Nephron (organoid): ENCODE results near the gene CAMTA1.

Experiments used
- H3K27ac Mint-ChIP-seq, 3 experiments: 2 replicates each; pipeline ENCODE4 v1.8.0; 2020; ENCODE audit warnings: mixed read lengths in 3 of 3, mild to moderate bottlenecking in 2 of 3, moderate library complexity in 1 of 3
- H3K27me3 Mint-ChIP-seq: 2 replicates; pipeline ENCODE4 v1.8.0; 2021; ENCODE audit warnings: low read depth, mild to moderate bottlenecking, moderate library complexity, mixed read lengths
- H3K36me3 Mint-ChIP-seq: 2 replicates; pipeline ENCODE4 v1.8.0; 2020; ENCODE audit warnings: low read depth, mixed read lengths
- H3K4me1 Mint-ChIP-seq: 2 replicates; pipeline ENCODE4 v1.8.0; 2020; ENCODE audit warnings: mixed read lengths
- H3K4me3 Mint-ChIP-seq, 3 experiments: 2 replicates each; pipeline ENCODE4 v1.8.0; 2020; ENCODE audit warnings: mild to moderate bottlenecking in 3 of 3, mixed read lengths in 3 of 3, moderate library complexity in 2 of 3
- H3K9me3 Mint-ChIP-seq: 2 replicates; pipeline ENCODE4 v1.8.0; 2020; ENCODE audit warnings: mixed read lengths
- TF ChIP-seq, protein P1 (sequence below), 3 experiments: fragments of 200-600 bp; sonication (generic); IDR thresholded peaks; one replicate each; pipeline ENCODE4 v1.5.0; 2021; ENCODE audit warnings: antibody characterized with exemption in 3 of 3; ENCODE audit not compliant: unreplicated experiment in 3 of 3

Gene CAMTA1

DNA sequence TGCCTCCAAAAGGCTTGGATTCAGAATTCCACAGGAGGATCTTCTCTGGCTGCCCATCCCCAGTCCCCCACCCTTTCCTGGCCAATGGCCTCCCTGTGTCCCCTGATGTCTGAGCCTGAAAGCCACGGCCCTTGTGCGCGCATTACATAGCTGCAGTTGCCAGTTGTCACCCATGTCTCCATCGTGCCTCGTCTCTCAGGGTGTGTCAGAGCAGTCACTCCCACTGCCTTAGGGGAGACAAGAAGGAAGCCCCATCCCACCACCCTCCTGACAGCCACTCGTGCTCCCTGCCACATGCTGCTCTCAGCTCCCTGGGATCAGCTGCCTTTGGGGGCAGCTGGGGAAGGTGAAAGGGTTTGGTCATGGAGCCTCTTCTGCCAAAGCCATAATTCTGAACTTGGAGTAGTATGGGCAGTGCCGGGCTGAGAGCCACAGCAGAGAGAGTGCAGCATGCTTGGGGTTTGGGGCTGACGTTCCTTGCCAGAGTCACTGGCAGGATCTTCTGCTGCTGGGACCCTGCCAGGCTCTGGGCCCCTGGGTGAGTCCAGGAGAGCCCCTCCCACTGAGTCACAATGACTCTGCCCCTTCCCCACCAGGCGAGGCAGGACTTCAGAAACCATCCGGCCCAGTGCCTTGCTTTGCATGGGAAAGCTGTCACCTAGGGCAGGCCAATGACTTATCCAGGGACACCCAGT, 700.0 kb downstream of the CAMTA1 start:
- Mint-ChIP-seq H3K27me3 (peaks cover 17% of the 10 kb centered on the region), H3K4me3 (no peak overlapping the region), H3K27ac (no peak overlapping the region), H3K36me3 (no peaks in the 10 kb centered on the region), H3K9me3 (no peaks in the 10 kb centered on the region), H3K4me1 (peaks cover 20% of the 10 kb centered on the region)
- TF ChIP-seq, protein P1, sequence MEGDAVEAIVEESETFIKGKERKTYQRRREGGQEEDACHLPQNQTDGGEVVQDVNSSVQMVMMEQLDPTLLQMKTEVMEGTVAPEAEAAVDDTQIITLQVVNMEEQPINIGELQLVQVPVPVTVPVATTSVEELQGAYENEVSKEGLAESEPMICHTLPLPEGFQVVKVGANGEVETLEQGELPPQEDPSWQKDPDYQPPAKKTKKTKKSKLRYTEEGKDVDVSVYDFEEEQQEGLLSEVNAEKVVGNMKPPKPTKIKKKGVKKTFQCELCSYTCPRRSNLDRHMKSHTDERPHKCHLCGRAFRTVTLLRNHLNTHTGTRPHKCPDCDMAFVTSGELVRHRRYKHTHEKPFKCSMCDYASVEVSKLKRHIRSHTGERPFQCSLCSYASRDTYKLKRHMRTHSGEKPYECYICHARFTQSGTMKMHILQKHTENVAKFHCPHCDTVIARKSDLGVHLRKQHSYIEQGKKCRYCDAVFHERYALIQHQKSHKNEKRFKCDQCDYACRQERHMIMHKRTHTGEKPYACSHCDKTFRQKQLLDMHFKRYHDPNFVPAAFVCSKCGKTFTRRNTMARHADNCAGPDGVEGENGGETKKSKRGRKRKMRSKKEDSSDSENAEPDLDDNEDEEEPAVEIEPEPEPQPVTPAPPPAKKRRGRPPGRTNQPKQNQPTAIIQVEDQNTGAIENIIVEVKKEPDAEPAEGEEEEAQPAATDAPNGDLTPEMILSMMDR (IDR thresholded peaks at IDR 0.05; ENCODE audit: unreplicated experiment in 3 of 3), result no peak

DNA sequence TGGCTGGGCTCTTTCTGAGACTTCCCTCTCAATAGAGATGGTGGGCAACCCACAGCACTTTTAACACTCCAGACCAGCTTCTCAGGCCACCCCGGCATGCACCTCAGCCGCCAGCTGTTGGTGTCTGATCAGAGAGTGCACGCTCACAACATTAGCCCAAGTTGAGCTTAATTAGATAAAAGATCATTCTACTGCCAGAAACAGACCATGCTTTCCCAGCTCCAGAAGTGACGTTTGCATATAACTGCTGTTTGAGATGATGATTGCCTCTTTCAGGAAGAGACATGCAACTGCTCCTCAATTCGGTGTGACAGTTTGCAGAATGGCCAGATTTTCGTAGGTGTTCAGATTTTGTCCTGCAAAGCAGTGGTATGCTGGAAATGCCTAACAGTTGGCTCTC, 700.6 kb downstream of the CAMTA1 start:
- TF ChIP-seq, protein P1 (IDR thresholded peaks at IDR 0.05; ENCODE audit: unreplicated experiment in 3 of 3), result no peak
- Mint-ChIP-seq H3K4me1 (peaks cover 23% of the 10 kb centered on the region), H3K4me3 (no peak overlapping the region), H3K27me3 (peaks cover 17% of the 10 kb centered on the region), H3K36me3 (no peaks in the 10 kb centered on the region), H3K27ac (no peak overlapping the region), H3K9me3 (no peaks in the 10 kb centered on the region)

DNA sequence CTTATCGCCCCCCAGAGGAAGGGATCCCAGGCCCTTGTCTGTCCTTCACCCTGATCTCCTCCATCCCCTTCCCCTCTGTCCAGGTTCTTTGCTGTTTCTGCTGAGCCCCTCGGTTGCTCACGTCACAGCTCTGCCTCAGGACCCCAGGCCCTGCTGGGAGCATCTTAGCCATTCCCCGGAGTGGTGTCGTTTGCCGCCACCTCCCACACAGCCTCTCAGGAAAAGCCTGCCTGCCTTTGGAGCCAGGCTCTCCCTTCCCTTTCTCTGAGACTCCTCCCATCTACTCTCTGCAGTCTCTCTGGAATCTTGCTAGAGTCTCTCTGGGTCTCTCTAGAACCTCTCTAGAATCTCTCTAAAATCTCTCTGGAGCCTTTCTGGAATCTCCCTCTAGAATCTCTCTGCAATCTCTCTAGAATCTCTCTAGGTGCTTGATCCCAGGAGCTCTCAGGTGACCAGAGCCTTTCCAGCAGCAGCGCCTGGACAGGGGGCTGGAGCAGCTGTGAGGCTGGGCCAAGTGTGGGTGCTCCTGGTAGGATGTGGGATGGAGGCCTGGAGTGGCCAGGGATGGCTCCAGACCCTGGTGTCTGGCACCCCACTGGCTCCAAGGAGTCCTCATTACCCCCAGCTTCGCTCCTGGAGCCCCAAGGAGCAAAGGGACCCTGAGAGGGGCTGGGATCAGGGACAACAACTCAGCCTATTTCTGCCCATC, 702.7 kb downstream of the CAMTA1 start:
- TF ChIP-seq, protein P1 (IDR thresholded peaks at IDR 0.05; ENCODE audit: unreplicated experiment in 3 of 3), result no peak

DNA sequence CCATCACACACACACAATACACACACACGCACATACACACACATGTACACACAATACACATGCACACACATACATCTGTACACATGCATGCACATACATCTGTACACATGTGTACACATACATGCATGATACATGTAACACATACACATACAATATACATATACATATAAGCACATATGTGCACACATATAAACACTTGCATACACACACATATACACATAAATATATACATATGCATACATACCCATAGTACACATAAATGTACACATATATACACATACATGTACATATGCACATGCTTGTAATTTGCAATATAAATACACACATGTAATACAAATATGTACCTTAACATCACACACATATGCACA, 703.2 kb downstream of the CAMTA1 start:
- H3K27ac Mint-ChIP-seq, result no peak overlapping the region
- H3K4me1 Mint-ChIP-seq, result peaks cover 42% of the 10 kb centered on the region
- TF ChIP-seq, protein P1 (IDR thresholded peaks at IDR 0.05; ENCODE audit: unreplicated experiment in 3 of 3), result no peak
- H3K9me3 Mint-ChIP-seq, result peaks cover 4% of the 10 kb centered on the region
- no peak overlapping the region for H3K4me3 Mint-ChIP-seq
- H3K36me3 Mint-ChIP-seq, result no peaks in the 10 kb centered on the region
- peaks cover 26% of the 10 kb centered on the region for H3K27me3 Mint-ChIP-seq

More for the DNA sequence above, 702.7 kb downstream of the CAMTA1 start:
- H3K9me3 Mint-ChIP-seq, result peaks cover under 1% of the 10 kb centered on the region
- peaks cover 22% of the 10 kb centered on the region for H3K27me3 Mint-ChIP-seq
- H3K36me3 Mint-ChIP-seq, result no peaks in the 10 kb centered on the region
- H3K4me3 Mint-ChIP-seq, result no peak overlapping the region
- H3K4me1 Mint-ChIP-seq, result peaks cover 41% of the 10 kb centered on the region
- H3K27ac Mint-ChIP-seq, result peak overlapping the region in 2 of 3 experiments; percentile 45 to 83

DNA sequence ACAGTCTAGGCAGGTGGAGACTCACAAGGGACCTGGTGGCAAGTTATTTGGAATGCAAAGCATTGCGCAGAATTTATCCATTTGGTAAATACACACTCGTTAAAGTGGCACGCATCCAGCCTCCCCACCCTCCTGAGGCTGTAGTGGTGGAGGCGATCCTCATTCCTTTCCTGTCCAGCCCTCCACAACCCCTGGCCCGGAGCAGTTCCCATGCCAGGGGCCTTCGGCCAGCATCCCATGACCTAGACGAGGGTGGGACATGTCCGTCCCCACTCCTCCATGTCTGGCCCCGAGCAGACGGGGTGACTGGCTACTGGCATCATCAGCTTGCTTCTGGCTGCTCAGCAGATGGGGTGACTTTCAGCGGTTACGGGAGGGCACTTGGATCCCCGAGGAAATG, 704.3 kb downstream of the CAMTA1 start:
- Mint-ChIP-seq H3K27me3 (peaks cover 26% of the 10 kb centered on the region), H3K4me3 (no peak overlapping the region)
- TF ChIP-seq, protein P1 (IDR thresholded peaks at IDR 0.05; ENCODE audit: unreplicated experiment in 3 of 3), result no peak

More for the DNA sequence above, 704.3 kb downstream of the CAMTA1 start:
- Mint-ChIP-seq H3K4me1 (peaks cover 51% of the 10 kb centered on the region), H3K9me3 (peaks cover 4% of the 10 kb centered on the region), H3K36me3 (no peaks in the 10 kb centered on the region), H3K27ac (peak overlapping the region in 1 of 3 experiments; percentile 14)
